ENCODE data around the gene SARNP. TPM values are rescaled to one million over a fixed set of nuclear protein-coding genes. Genes with fewer than 3 reads are reported as not detected.

Gene SARNP
- total and polyA plus RNA-seq, 4 experiments from 2014 or later: 47.7 to 122 (median 69.8) TPM

GRCh38 chr12:55745361-55746173 is 72.0 kb downstream of the SARNP start:
- ChIA-PET CTCF (ENCODE audit: partially characterized antibody) (interaction anchor here (1.0 to 2.6 kb wide), 4 partner anchors 8 to 295 kb away, joined by 4 to 14 read pairs (median 7); no protein-coding TSS in a partner anchor), POLR2A (ENCODE audit: partially characterized antibody) (interaction anchor here (0.7 to 13.3 kb wide), 7 partner anchors 8 to 228 kb away, joined by 3 to 201 read pairs (median 9); partner anchors contain the start of genes BLOC1S1, CD63, DGKA and PYM1)
- H3K4me3 Mint-ChIP-seq: peak overlapping the region in 6 of 8 donors; percentile 1 to 94 (median 84)
- H3K4me1 Mint-ChIP-seq: peaks cover 24 to 56% (median 35%) of the 10 kb centered on the region in 4 donors
- peaks cover 0 to 25% of the 10 kb centered on the region in 2 donors for H3K36me3 Mint-ChIP-seq
- intact Hi-C loops (cut with micrococcal nuclease): no loop called here
- H3K27me3 Mint-ChIP-seq: no peaks in the 10 kb centered on the region
- Histone ChIP-seq H3K27me3 (ENCODE audit: insufficient read depth, low read length) (no peaks in the 10 kb centered on the region), H3K4me3 (ENCODE audit: low read length in 2 of 2) (no peak overlapping the region), H3K27ac (ENCODE audit: low read depth, low read length) (no peak overlapping the region), H3K4me1 (ENCODE audit: insufficient read depth, low read length) (peaks cover 20% of the 10 kb centered on the region), H3K36me3 (ENCODE audit: insufficient read depth, low read length) (no peaks in the 10 kb centered on the region), H3K9me3 (ENCODE audit: control insufficient read depth in 1 of 2, low read length in 2 of 2) (no peaks in the 10 kb centered on the region)
- H3K27ac Mint-ChIP-seq: peak overlapping the region in 6 of 7 donors; percentile 81 to 92 (median 88)
- H3K9me3 Mint-ChIP-seq: no peaks in the 10 kb centered on the region
- no peak for DNase-seq

GRCh38 chr12:55744340-55745030 is 73.0 kb downstream of the SARNP start:
- intact Hi-C loops (cut with micrococcal nuclease): no loop called here
- ChIA-PET POLR2A (ENCODE audit: partially characterized antibody) (interaction anchor here (0.7 to 13.3 kb wide), 19 partner anchors 8 to 385 kb away, joined by 3 to 201 read pairs (median 8); partner anchors contain the start of genes BLOC1S1, CD63, DGKA and DNAJC14), CTCF (ENCODE audit: partially characterized antibody) (interaction anchor here (1.2 to 2.6 kb wide), 6 partner anchors 9 to 445 kb away, joined by 3 to 14 read pairs (median 6); partner anchors contain the start of gene SMARCC2)
- Histone ChIP-seq H3K27ac (ENCODE audit: low read depth, low read length) (peak overlapping the region; percentile 35), H3K36me3 (ENCODE audit: insufficient read depth, low read length) (no peaks in the 10 kb centered on the region), H3K9me3 (ENCODE audit: control insufficient read depth in 1 of 2, low read length in 2 of 2) (no peaks in the 10 kb centered on the region), H3K4me1 (ENCODE audit: insufficient read depth, low read length) (peaks cover 20% of the 10 kb centered on the region), H3K4me3 (ENCODE audit: low read length in 2 of 2) (peak overlapping the region; percentile 60 to 76), H3K27me3 (ENCODE audit: insufficient read depth, low read length) (no peaks in the 10 kb centered on the region)
- Mint-ChIP-seq H3K9me3 (no peaks in the 10 kb centered on the region), H3K27me3 (no peaks in the 10 kb centered on the region), H3K36me3 (peaks cover 0 to 18% of the 10 kb centered on the region in 2 donors), H3K4me3 (peak overlapping the region; percentile 90 to 96 (median 94)), H3K4me1 (peaks cover 24 to 56% (median 34%) of the 10 kb centered on the region in 4 donors), H3K27ac (peak overlapping the region; percentile 11 to 93 (median 87))
- DNase-seq: no peak

DNA sequence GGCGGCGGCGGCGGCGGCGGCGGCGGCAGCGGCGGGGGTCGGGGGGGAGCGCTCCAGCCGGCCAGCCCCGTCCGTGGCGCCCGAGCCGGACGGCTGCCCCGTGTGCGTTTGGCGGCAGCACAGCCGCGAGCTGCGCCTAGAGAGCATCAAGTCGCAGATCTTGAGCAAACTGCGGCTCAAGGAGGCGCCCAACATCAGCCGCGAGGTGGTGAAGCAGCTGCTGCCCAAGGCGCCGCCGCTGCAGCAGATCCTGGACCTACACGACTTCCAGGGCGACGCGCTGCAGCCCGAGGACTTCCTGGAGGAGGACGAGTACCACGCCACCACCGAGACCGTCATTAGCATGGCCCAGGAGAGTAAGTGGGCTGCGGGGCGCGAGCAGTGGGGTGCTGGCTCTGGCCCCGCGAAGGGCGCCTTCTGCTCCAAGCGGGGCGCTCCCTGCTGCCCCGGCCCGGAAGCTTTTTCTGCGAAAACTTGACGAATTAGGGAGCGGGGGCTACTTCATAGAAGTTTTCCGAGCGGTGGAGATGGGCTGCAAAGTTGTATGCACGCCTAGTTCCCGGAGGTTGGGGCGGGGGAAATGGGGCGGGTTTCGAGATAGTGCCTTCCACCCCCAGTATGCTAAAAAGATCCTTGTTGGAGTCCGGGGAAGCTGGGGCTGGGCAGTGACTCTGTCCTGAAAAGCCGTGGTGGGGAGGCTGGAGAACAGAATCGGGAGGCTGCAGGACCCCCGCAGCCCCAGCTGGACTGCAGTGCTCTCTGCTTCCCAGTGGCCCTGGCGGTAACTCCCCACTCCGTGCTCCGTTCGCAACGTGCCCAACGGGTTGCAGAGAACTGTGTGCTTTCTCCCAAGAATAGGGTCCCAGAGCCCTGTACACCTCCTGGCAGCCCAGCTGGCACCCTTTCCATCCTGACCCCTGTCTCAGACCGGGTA is 73.9 kb downstream of the SARNP start:
- Mint-ChIP-seq H3K9me3 (no peaks in the 10 kb centered on the region), H3K4me1 (peaks cover 27 to 56% (median 36%) of the 10 kb centered on the region in 4 donors), H3K4me3 (peak overlapping the region; percentile 90 to 96 (median 94)), H3K36me3 (peaks cover 0 to 12% of the 10 kb centered on the region in 2 donors), H3K27me3 (no peaks in the 10 kb centered on the region), H3K27ac (peak overlapping the region; percentile 26 to 93 (median 87))
- CTCF ChIA-PET (ENCODE audit: partially characterized antibody): interaction anchor here (1.1 to 2.6 kb wide), 7 partner anchors 10 to 446 kb away, joined by 3 to 14 read pairs (median 4); partner anchors contain the start of gene SMARCC2
- peak in 4 of 5 donors; percentile 52 to 66 (median 54) for DNase-seq
- Histone ChIP-seq H3K27me3 (ENCODE audit: insufficient read depth, low read length) (no peaks in the 10 kb centered on the region), H3K9me3 (ENCODE audit: control insufficient read depth in 1 of 2, low read length in 2 of 2) (no peaks in the 10 kb centered on the region), H3K4me1 (ENCODE audit: insufficient read depth, low read length) (peaks cover 20% of the 10 kb centered on the region), H3K4me3 (ENCODE audit: low read length in 2 of 2) (peak overlapping the region; percentile 60 to 76), H3K27ac (ENCODE audit: low read depth, low read length) (peak overlapping the region; percentile 35), H3K36me3 (ENCODE audit: insufficient read depth, low read length) (no peaks in the 10 kb centered on the region)
- POLR2A ChIA-PET (ENCODE audit: partially characterized antibody): interaction anchor here (0.6 to 13.3 kb wide), 22 partner anchors 9 to 386 kb away, joined by 3 to 201 read pairs (median 6); partner anchors contain the start of genes BLOC1S1, CD63, DGKA and DNAJC14
- intact Hi-C loops (cut with micrococcal nuclease): loop anchor here (2.0 kb wide), 1 partner anchor 73 kb away; the partner anchor contains the start of gene SARNP

DNA sequence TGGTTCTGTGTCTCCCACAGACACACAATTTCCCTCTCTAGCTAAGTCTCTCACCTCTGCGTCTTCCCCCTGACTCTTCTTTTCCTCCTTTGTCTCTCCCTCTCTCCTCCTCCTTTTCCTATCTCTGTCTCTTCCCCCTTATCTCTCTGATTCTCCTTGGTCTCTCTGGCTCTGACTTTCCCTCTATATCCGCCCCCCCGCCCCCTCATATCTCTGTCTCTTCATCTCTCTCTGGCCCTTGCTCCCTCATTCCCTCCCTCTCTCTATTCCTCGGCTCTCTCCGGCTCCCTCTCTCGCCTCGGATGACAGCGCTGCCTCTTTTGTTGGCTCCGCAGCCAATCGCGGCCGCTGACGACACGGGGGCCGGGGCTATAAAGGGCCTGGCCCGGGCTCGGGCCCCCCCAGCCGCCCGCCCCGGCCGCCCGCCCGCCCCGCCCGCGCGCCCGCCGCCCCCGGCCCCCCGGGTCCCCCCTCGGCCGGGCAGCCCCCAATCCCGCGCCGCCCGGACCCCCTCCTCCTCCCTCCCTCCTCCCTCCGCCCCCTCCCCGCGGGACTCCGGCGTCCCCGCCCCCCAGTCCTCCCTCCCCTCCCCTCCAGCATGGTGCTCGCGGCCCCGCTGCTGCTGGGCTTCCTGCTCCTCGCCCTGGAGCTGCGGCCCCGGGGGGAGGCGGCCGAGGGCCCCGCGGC is 74.7 kb downstream of the SARNP start, which contains the start of gene GDF11:
Gene GDF11 (plus strand): TSS at position 404 of the 687 bp plus-strand sequence. CDS start 195 bp downstream, at position 599.
- Histone ChIP-seq H3K27ac (ENCODE audit: low read depth, low read length) (peak within 1 kb of the TSS; percentile 56), H3K27me3 (ENCODE audit: insufficient read depth, low read length) (no peaks in the 10 kb centered on the region), H3K9me3 (ENCODE audit: control insufficient read depth in 1 of 2, low read length in 2 of 2) (no peaks in the 10 kb centered on the region), H3K4me1 (ENCODE audit: insufficient read depth, low read length) (peaks cover 25% of the 10 kb centered on the region), H3K36me3 (ENCODE audit: insufficient read depth, low read length) (no peaks in the 10 kb centered on the region), H3K4me3 (ENCODE audit: low read length in 2 of 2) (peak within 1 kb of the TSS; percentile 60 to 76)
- peaks cover 32 to 62% (median 42%) of the 10 kb centered on the region in 4 donors for H3K4me1 Mint-ChIP-seq
- peaks cover 0 to 8% of the 10 kb centered on the region in 2 donors for H3K36me3 Mint-ChIP-seq
- peak within 1 kb of the TSS; percentile 81 to 94 (median 92) for H3K27ac Mint-ChIP-seq
- ChIA-PET POLR2A (ENCODE audit: partially characterized antibody) (interaction anchor here (0.6 to 13.3 kb wide), 23 partner anchors 10 to 375 kb away, joined by 3 to 201 read pairs (median 5); partner anchors contain the start of genes BLOC1S1, CD63, DGKA and DNAJC14), CTCF (ENCODE audit: partially characterized antibody) (interaction anchor here (0.7 to 2.5 kb wide), 6 partner anchors 11 to 253 kb away, joined by 3 to 14 read pairs (median 4); partner anchors contain the start of genes ORMDL2 and SARNP)
- peak within 1 kb of the TSS; percentile 90 to 96 (median 94) for H3K4me3 Mint-ChIP-seq
- intact Hi-C loops (cut with micrococcal nuclease): loop anchor here (2.0 kb wide), 1 partner anchor 74 kb away; the partner anchor contains the start of gene SARNP
- H3K27me3 Mint-ChIP-seq: no peaks in the 10 kb centered on the region
- peak; percentile 66 to 83 (median 71) for DNase-seq
- H3K9me3 Mint-ChIP-seq: no peaks in the 10 kb centered on the region

GRCh38 chr12:55741931-55742680 is 75.4 kb downstream of the SARNP start:
- Histone ChIP-seq H3K27me3 (ENCODE audit: insufficient read depth, low read length) (no peaks in the 10 kb centered on the region), H3K4me1 (ENCODE audit: insufficient read depth, low read length) (peaks cover 32% of the 10 kb centered on the region), H3K27ac (ENCODE audit: low read depth, low read length) (peak overlapping the region; percentile 56), H3K9me3 (ENCODE audit: control insufficient read depth in 1 of 2, low read length in 2 of 2) (no peaks in the 10 kb centered on the region), H3K36me3 (ENCODE audit: insufficient read depth, low read length) (no peaks in the 10 kb centered on the region), H3K4me3 (ENCODE audit: low read length in 2 of 2) (peak overlapping the region in 1 of 2 donors; percentile 42)
- Mint-ChIP-seq H3K9me3 (no peaks in the 10 kb centered on the region), H3K36me3 (peaks cover 0 to 4% of the 10 kb centered on the region in 2 donors), H3K27me3 (no peaks in the 10 kb centered on the region), H3K27ac (peak overlapping the region; percentile 65 to 94 (median 91)), H3K4me1 (peaks cover 35 to 62% (median 48%) of the 10 kb centered on the region in 4 donors), H3K4me3 (peak overlapping the region; percentile 77 to 90 (median 86))
- DNase-seq: no peak
- ChIA-PET POLR2A (ENCODE audit: partially characterized antibody) (interaction anchor here (0.9 to 13.3 kb wide), 11 partner anchors 12 to 376 kb away, joined by 3 to 201 read pairs (median 8); partner anchors contain the start of genes BLOC1S1, DGKA, DNAJC14 and ORMDL2), CTCF (ENCODE audit: partially characterized antibody) (interaction anchor here (0.7 to 5.8 kb wide), 7 partner anchors 13 to 376 kb away, joined by 3 to 57 read pairs (median 5); partner anchors contain the start of genes CD63, ORMDL2 and SARNP)
- intact Hi-C loops (cut with micrococcal nuclease): loop anchor here (2.0 kb wide), 1 partner anchor 75 kb away; the partner anchor contains the start of gene SARNP

All from CD4-positive, alpha-beta memory T cell (primary cell).